Motor neuron (in vitro differentiated cells): Measurements from ENCODE around the gene FXYD4. TPM values are rescaled to one million over a fixed set of nuclear protein-coding genes. Genes with fewer than 3 reads are reported as not detected.

Source experiments
- ATAC-seq, 8 experiments: fragments of 200-7000 bp; cut with Tn5 transposase; replicated peaks in 6 of 8; 2 replicates each; pipeline ENCODE4 v1.8.0; 2021; ENCODE audit warnings: mild to moderate bottlenecking in 8 of 8, moderate library complexity in 8 of 8
- H3K27ac ChIP-seq, 2 donors: fragments of 250-450 bp; sonication (Bioruptor Pico); 2 replicates each; pipeline ENCODE4 v1.9.0; 2021; ENCODE audit warnings: antibody characterized with exemption in 2 of 2, mild to moderate bottlenecking in 2 of 2, moderate library complexity in 1 of 2
- H3K4me1 ChIP-seq, 2 donors: fragments of 250-450 bp; sonication (Bioruptor Pico); replicated peaks in 1 of 2; 2 replicates each; pipeline ENCODE4 v1.6.1; 2021; ENCODE audit warnings: antibody characterized with exemption in 2 of 2, mild to moderate bottlenecking in 2 of 2, moderate library complexity in 1 of 2
- H3K4me3 ChIP-seq, 5 donors: fragments of 250-450 bp; sonication (Bioruptor Pico); 2 replicates each; pipeline ENCODE4 v1.9.0; 2021; ENCODE audit warnings: antibody characterized with exemption in 5 of 5, mild to moderate bottlenecking in 5 of 5, moderate library complexity in 4 of 5
- WGBS, 10 experiments: fragments of 450-650 bp; shearing (Covaris generic); methylation state at CpG; one replicate each; pipeline ENCODE4 v1.0.0; 2022; 5-methylcytosine and 5-hydroxymethylcytosine counted together
- in situ Hi-C, 9 experiments: fragments of 400-800 bp; cut with MboI; loops; one replicate each; pipeline ENCODE4 v1.15.0; 2021; ENCODE audit warnings: low sequenced_read_pairs in 9 of 9, low pct_unique_long_range_greater_than_20kb in 2 of 9; ENCODE audit not compliant: unreplicated experiment in 9 of 9
- total RNA-seq, 8 experiments: library from RNA; unstranded; fragments of 300-600 nt; gene quantifications; 2 replicates each; pipeline versions ENCODE4 v1.2.3 to v1.2.4, GENCODE V29; 2022

FXYD4 gene
- total RNA-seq, 8 experiments from 2014 or later: 0.29 TPM; not detected in 7

- Histone ChIP-seq H3K4me1 (peaks cover 5 to 8% of the 10 kb centered on the region in 2 donors), H3K4me3 (peak overlapping the region; percentile 49 to 70 (median 62)), H3K27ac (peak overlapping the region; percentile 66 to 98)
- peak; percentile 1 to 6 (median 3) for ATAC-seq
- 0% methylated on average over 1 to 6 of the region's 59 CpGs; no CpG with 5 or more reads in 7 of the 10 experiments for WGBS, 10 experiments
- in situ Hi-C loops: no loop called here
These were observed 35.7 kb downstream of the FXYD4 start for GRCh38 chr10:43407148-43407575.

GRCh38 chr10:43407576-43408330 is 36.3 kb downstream of the FXYD4 start:
- Histone ChIP-seq H3K4me3 (peak overlapping the region; percentile 49 to 70 (median 62)), H3K27ac (peak overlapping the region; percentile 97 to 98), H3K4me1 (peaks cover 5 to 6% of the 10 kb centered on the region in 2 donors)
- in situ Hi-C loops: no loop called here
- WGBS, 10 experiments: 0 to 10% (median 0%) methylated on average over 1 to 27 of the region's 56 CpGs; no CpG with 5 or more reads in 1 of the 10 experiments
- peak; percentile 25 to 41 (median 33) for ATAC-seq

GRCh38 chr10:43408331-43408709 is 36.9 kb downstream of the FXYD4 start:
- ATAC-seq: peak in 1 of 8 experiments; percentile 0
- 0% methylated on average over 1 to 7 of the region's 31 CpGs; no CpG with 5 or more reads in 7 of the 10 experiments for WGBS, 10 experiments
- in situ Hi-C loops: no loop called here
- Histone ChIP-seq H3K4me3 (peak overlapping the region; percentile 49 to 70 (median 62)), H3K4me1 (peaks cover 5 to 6% of the 10 kb centered on the region in 2 donors), H3K27ac (peak overlapping the region; percentile 97 to 98)

- peak within 1 kb of the TSS; percentile 49 to 70 (median 62) for H3K4me3 ChIP-seq
- no CpG with 5 or more reads among the region's 68 CpGs for WGBS, 10 experiments
- ATAC-seq: peak; percentile 62 to 88 (median 85)
- H3K27ac ChIP-seq: peak within 1 kb of the TSS; percentile 97 to 98
- in situ Hi-C loops: no loop called here
- H3K4me1 ChIP-seq: peaks cover 5 to 6% of the 10 kb centered on the region in 2 donors
These were observed 37.4 kb downstream of the FXYD4 start, which contains the start of gene HNRNPF for GRCh38 chr10:43408710-43409384. TSS of gene HNRNPF (minus strand) at chr10:43409186. CDS start at chr10:43387884, 21,302 bp downstream.

- in situ Hi-C loops: no loop called here
- H3K27ac ChIP-seq: peak overlapping the region; percentile 97 to 98
- WGBS, 10 experiments: 21 to 67% (median 40%) methylated on average over 3 to 24 of the region's 46 CpGs; no CpG with 5 or more reads in 2 of the 10 experiments
These were observed 38.1 kb downstream of the FXYD4 start for GRCh38 chr10:43409385-43410109.

GRCh38 chr10:43410345-43410744 is 38.9 kb downstream of the FXYD4 start:
- ATAC-seq: no peak
- WGBS, 10 experiments: 57 to 100% (median 96%) methylated on average over 2 to 12 of the region's 14 CpGs
- Histone ChIP-seq H3K27ac (no peak overlapping the region), H3K4me3 (no peak overlapping the region), H3K4me1 (peaks cover 5 to 6% of the 10 kb centered on the region in 2 donors)
- in situ Hi-C loops: no loop called here

More at GRCh38 chr10:43409385-43410109, 38.1 kb downstream of the FXYD4 start:
- H3K4me1 ChIP-seq: peaks cover 5 to 6% of the 10 kb centered on the region in 2 donors
- ATAC-seq: peak in 4 of 8 experiments; percentile 0 to 1 (median 0)
- H3K4me3 ChIP-seq: peak overlapping the region; percentile 49 to 70 (median 62)

- Histone ChIP-seq H3K4me3 (no peak overlapping the region), H3K27ac (no peak overlapping the region), H3K4me1 (peaks cover 1 to 6% of the 10 kb centered on the region in 2 donors)
- WGBS, 10 experiments: 40 to 100% (median 72%) methylated on average over 1 to 2 of the region's 2 CpGs; no CpG with 5 or more reads in 4 of the 10 experiments
- in situ Hi-C loops: no loop called here
- ATAC-seq: no peak
These were observed 40.1 kb downstream of the FXYD4 start for GRCh38 chr10:43411536-43411935.

- Histone ChIP-seq H3K4me3 (no peak overlapping the region), H3K4me1 (no peaks in the 10 kb centered on the region), H3K27ac (no peak overlapping the region)
- 62 to 100% (median 90%) methylated on average over 1 to 10 of the region's 10 CpGs; no CpG with 5 or more reads in 4 of the 10 experiments for WGBS, 10 experiments
- no peak for ATAC-seq
- in situ Hi-C loops: no loop called here
These were observed 44.1 kb downstream of the FXYD4 start for GRCh38 chr10:43415544-43415943.

GRCh38 chr10:43417950-43418768 is 46.7 kb downstream of the FXYD4 start:
- no peak for ATAC-seq
- Histone ChIP-seq H3K4me1 (no peaks in the 10 kb centered on the region), H3K4me3 (no peak overlapping the region), H3K27ac (no peak overlapping the region)
- in situ Hi-C loops: no loop called here
- 29 to 89% (median 85%) methylated on average over 1 to 10 of the region's 14 CpGs; no CpG with 5 or more reads in 2 of the 10 experiments for WGBS, 10 experiments

- no peaks in the 10 kb centered on the region for H3K4me1 ChIP-seq
- no peak overlapping the region for H3K4me3 ChIP-seq
- in situ Hi-C loops: no loop called here
- peak overlapping the region; percentile 9 to 71 for H3K27ac ChIP-seq
- ATAC-seq: no peak
- 40 to 100% (median 84%) methylated on average over 1 to 15 of the region's 18 CpGs; no CpG with 5 or more reads in 2 of the 10 experiments for WGBS, 10 experiments
These were observed 48.5 kb downstream of the FXYD4 start for GRCh38 chr10:43419997-43420368.

GRCh38 chr10:43420369-43421200 is 49.1 kb downstream of the FXYD4 start:
- H3K27ac ChIP-seq: peak overlapping the region; percentile 9 to 71
- H3K4me3 ChIP-seq: peak overlapping the region; percentile 9 to 31 (median 17)
- peak; percentile 48 to 99 (median 93) for ATAC-seq
- WGBS, 10 experiments: 0 to 50% (median 45%) methylated on average over 2 to 14 of the region's 63 CpGs; no CpG with 5 or more reads in 5 of the 10 experiments
- no peaks in the 10 kb centered on the region for H3K4me1 ChIP-seq
- in situ Hi-C loops: no loop called here
